B cell (primary cell): ENCODE data around the gene PPFIA2. TPM values are rescaled to one million over a fixed set of nuclear protein-coding genes. Genes with fewer than 3 reads are reported as not detected.
"Not testable (repeated sequence)": the region's sequence is repeated elsewhere in the genome, so short reads cannot be mapped to it uniquely, and the experiment has no call there.

Experiments used
- ATAC-seq: fragments of 200-7000 bp; cut with Tn5 transposase; one replicate; pipeline ENCODE4 v1.10.0; 2021; ENCODE audit warnings: low read depth, mild to moderate bottlenecking, moderate number of reproducible peaks, moderate library complexity
- CTCF ChIA-PET: fragments of 350-600 bp; sonication (Branson Sonifier 250); formaldehyde crosslinking; loops from one replicate; lab custom pipeline; 2021; ENCODE audit warnings: antibody characterized with exemption, inconsistent platforms; lab: Charles Lee
- POLR2A ChIA-PET: fragments of 350-600 bp; sonication (Branson Sonifier 250); formaldehyde crosslinking; loops from one replicate; lab custom pipeline; 2021; ENCODE audit warnings: antibody characterized with exemption; lab: Charles Lee
- DNase-seq: peaks from one replicate; pipeline ENCODE4 v3.0.0; 2013
- H2AFZ ChIP-seq: 2 replicates; pipeline ENCODE4 v1.6.1; 2012; ENCODE audit warnings: mild to moderate bottlenecking, low read depth, low read length; ENCODE audit not compliant: insufficient read depth, poor library complexity, severe bottlenecking
- H3K27ac ChIP-seq, 2 donors: 1 replicate in 1 of 2; 2 replicates in 1 of 2; pipeline ENCODE4 v1.5.1; 2012 to 2013; ENCODE audit warnings: low read length in 2 of 2, mild to moderate bottlenecking in 2 of 2, moderate library complexity in 1 of 2
- H3K27me3 ChIP-seq, 4 experiments: fragments of 200-600 bp in 1 of 4; sonication (generic) in 1 of 4; replicated peaks in 1 of 4; 1 replicate in 2 of 4; 2 replicates in 2 of 4; pipeline versions ENCODE4 v1.6.1 to v1.7.0; 2013 to 2016; ENCODE audit warnings: low read length in 3 of 4, mild to moderate bottlenecking in 2 of 4, mixed read lengths in 1 of 4, moderate library complexity in 1 of 4; ENCODE audit not compliant: insufficient read depth in 4 of 4, control insufficient read depth in 3 of 4; ENCODE audit errors: control extremely low read depth in 1 of 4
- H3K36me3 ChIP-seq, 2 experiments: replicated peaks in 1 of 2; 1 replicate in 1 of 2; 2 replicates in 1 of 2; pipeline versions ENCODE4 v1.6.1 to v1.7.1; 2013; ENCODE audit warnings: low read length in 1 of 2; ENCODE audit not compliant: insufficient read depth in 2 of 2, control insufficient read depth in 1 of 2; ENCODE audit errors: control extremely low read depth in 1 of 2, extremely low read depth in 1 of 2
- H3K4me1 ChIP-seq, 2 donors: fragments of 200-600 bp in 1 of 2; sonication (generic) in 1 of 2; 1 replicate in 1 of 2; 2 replicates in 1 of 2; pipeline versions ENCODE4 v1.5.1 to v1.6.1; 2013 to 2017; ENCODE audit warnings: low read length in 2 of 2; ENCODE audit not compliant: control insufficient read depth in 2 of 2, insufficient read depth in 2 of 2
- H3K4me2 ChIP-seq: replicated peaks from 2 replicates; pipeline ENCODE3; 2012; ENCODE audit warnings: mild to moderate bottlenecking, low read depth, low read length; ENCODE audit not compliant: poor library complexity, severe bottlenecking
- H3K4me3 ChIP-seq, 5 experiments: fragments of 200-600 bp in 1 of 5; sonication (generic) in 1 of 5; 1 replicate in 3 of 5; 2 replicates in 2 of 5; pipeline versions ENCODE4 v1.5.1 to v1.7.0; 2011 to 2016; ENCODE audit warnings: low read length in 4 of 5, mild to moderate bottlenecking in 4 of 5, low read depth in 2 of 5, control low read depth in 1 of 5, moderate library complexity in 1 of 5; ENCODE audit not compliant: insufficient read depth in 1 of 5; ENCODE audit errors: control extremely low read depth in 1 of 5, extremely low read depth in 1 of 5
- H3K79me2 ChIP-seq: fragments of 200-600 bp; sonication (generic); one replicate; pipeline ENCODE4 v1.6.0; 2016; ENCODE audit warnings: low read length; ENCODE audit not compliant: control insufficient read depth, insufficient read depth
- H3K9ac ChIP-seq: fragments of 200-600 bp; sonication (generic); 2 replicates; pipeline ENCODE4 v1.6.1; 2017; ENCODE audit warnings: mild to moderate bottlenecking, low read length, moderate library complexity
- H3K9me3 ChIP-seq, 3 donors: one replicate each; pipeline versions ENCODE4 v1.6.1 to v1.7.1; 2013; ENCODE audit warnings: low read length in 2 of 3; ENCODE audit not compliant: control insufficient read depth in 2 of 3, insufficient read depth in 1 of 3; ENCODE audit errors: control extremely low read depth in 1 of 3
- H4K20me1 ChIP-seq: 2 replicates; pipeline ENCODE4 v1.6.0; 2012; ENCODE audit warnings: mild to moderate bottlenecking, low read length; ENCODE audit not compliant: insufficient read depth, control insufficient read depth, poor library complexity, severe bottlenecking
- H3K27ac Mint-ChIP-seq: one replicate; pipeline ENCODE4 v1.8.0; 2021; ENCODE audit warnings: mixed read lengths
- H3K27me3 Mint-ChIP-seq: one replicate; pipeline ENCODE4 v1.8.0; 2021; ENCODE audit warnings: mixed read lengths
- H3K4me1 Mint-ChIP-seq: one replicate; pipeline ENCODE4 v1.8.0; 2021; ENCODE audit warnings: mixed read lengths
- H3K4me3 Mint-ChIP-seq: one replicate; pipeline ENCODE4 v1.8.0; 2021; ENCODE audit warnings: mixed read lengths
- H3K9me3 Mint-ChIP-seq: one replicate; pipeline ENCODE4 v1.8.0; 2022; ENCODE audit warnings: mixed read lengths; ENCODE audit not compliant: insufficient read depth
- CTCF ChIP-seq: fragments of 200-600 bp; IDR thresholded peaks from one replicate; pipeline ENCODE4 v1.8.0; 2022; ENCODE audit warnings: antibody characterized with exemption, mild to moderate bottlenecking
- EZH2 ChIP-seq: IDR thresholded peaks from 2 replicates; pipeline ENCODE4 v1.6.1; 2012; ENCODE audit warnings: borderline replicate concordance, low read depth, mild to moderate bottlenecking, moderate library complexity, low read length; ENCODE audit not compliant: insufficient read depth, poor library complexity, severe bottlenecking
- WGBS: methylation state at CpG from one replicate; pipeline ENCODE4 v1.1.5; 2013; ENCODE audit warnings: missing lambda C conversion rate; ENCODE audit not compliant: insufficient coverage; 5-methylcytosine and 5-hydroxymethylcytosine counted together
- intact Hi-C: fragments of 100-400 bp; cut with micrococcal nuclease; formaldehyde crosslinking; loops from one replicate; pipeline ENCODE4 v1.10.0; 2022
- polyA plus RNA-seq: library from polyadenylated mRNA; depleted of rRNA; stranded (reverse); fragments of >200 nt; gene quantifications from 2 replicates; pipeline ENCODE4 v1.2.3, GENCODE V29; 2012
- total RNA-seq, 2 donors: library from RNA; stranded (reverse); fragments of 120-200 nt in 1 of 2; gene quantifications; 1 replicate in 1 of 2; 2 replicates in 1 of 2; pipeline versions ENCODE4 v1.2.3 to v1.2.4, GENCODE V29; 2013 to 2022

The PPFIA2 gene
- total and polyA plus RNA-seq, 2 donors (not counting 1 experiment from before 2014, with no cell fraction given), result not detected

GRCh38 chr12:81670759-81671158 is 88.4 kb downstream of the PPFIA2 start:
- CTCF ChIA-PET, result no interaction called here
- H4K20me1 ChIP-seq, result no peaks in the 10 kb centered on the region
- Mint-ChIP-seq H3K4me1 (no peaks in the 10 kb centered on the region), H3K9me3 (no peaks in the 10 kb centered on the region), H3K4me3 (no peak overlapping the region), H3K27ac (no peak overlapping the region), H3K27me3 (no peaks in the 10 kb centered on the region)
- H3K4me1 ChIP-seq, result no peaks in the 10 kb centered on the region
- no peak overlapping the region for H3K9ac ChIP-seq
- no peak for TF ChIP-seq EZH2
- TF ChIP-seq CTCF, result no peak
- no peaks in the 10 kb centered on the region for H3K9me3 ChIP-seq
- DNase-seq (no peak), ATAC-seq (no peak)
- POLR2A ChIA-PET, result no interaction called here
- no peaks in the 10 kb centered on the region for H3K27me3 ChIP-seq
- H3K4me2 ChIP-seq, result no peak overlapping the region
- H3K36me3 ChIP-seq, result no peaks in the 10 kb centered on the region
- no peaks in the 10 kb centered on the region for H3K79me2 ChIP-seq
- no peak overlapping the region for H3K27ac ChIP-seq
- no peak overlapping the region for H3K4me3 ChIP-seq
- intact Hi-C loops, result no loop called here
- H2AFZ ChIP-seq, result no peak overlapping the region

GRCh38 chr12:81668475-81668874 is 90.7 kb downstream of the PPFIA2 start:
- H3K27ac ChIP-seq, result no peak overlapping the region
- no peak overlapping the region for H3K9ac ChIP-seq
- peaks cover 2% of the 10 kb centered on the region for H3K9me3 Mint-ChIP-seq
- no peak overlapping the region for H3K4me3 Mint-ChIP-seq
- no peaks in the 10 kb centered on the region for H3K9me3 ChIP-seq
- no peak for ATAC-seq
- TF ChIP-seq CTCF (no peak), EZH2 (no peak)
- H3K4me1 Mint-ChIP-seq, result no peaks in the 10 kb centered on the region
- no peaks in the 10 kb centered on the region for H4K20me1 ChIP-seq
- DNase-seq, result no peak
- no peaks in the 10 kb centered on the region for H3K4me1 ChIP-seq
- CTCF ChIA-PET, result no interaction called here
- POLR2A ChIA-PET, result no interaction called here
- no peaks in the 10 kb centered on the region for H3K36me3 ChIP-seq
- H3K79me2 ChIP-seq, result no peaks in the 10 kb centered on the region
- no CpG with 5 or more reads among the region's 1 CpG for WGBS
- no peak overlapping the region for H3K27ac Mint-ChIP-seq
- intact Hi-C loops, result no loop called here
- H3K27me3 Mint-ChIP-seq, result no peaks in the 10 kb centered on the region
- H3K27me3 ChIP-seq, result no peaks in the 10 kb centered on the region
- no peak overlapping the region for H3K4me2 ChIP-seq
- H2AFZ ChIP-seq, result no peak overlapping the region
- no peak overlapping the region for H3K4me3 ChIP-seq

- H3K4me3 Mint-ChIP-seq, H3K27ac ChIP-seq, H3K79me2 ChIP-seq, H2AFZ ChIP-seq, H3K9ac ChIP-seq, ATAC-seq, H3K9me3 Mint-ChIP-seq, POLR2A ChIA-PET, H3K27ac Mint-ChIP-seq, H3K4me3 ChIP-seq, DNase-seq, H3K4me1 ChIP-seq, H3K27me3 Mint-ChIP-seq, H3K36me3 ChIP-seq, intact Hi-C loops, H3K4me1 Mint-ChIP-seq, H4K20me1 ChIP-seq, H3K9me3 ChIP-seq, CTCF ChIA-PET, H3K4me2 ChIP-seq, H3K27me3 ChIP-seq: not testable (repeated sequence)
- WGBS, result 86% methylated on average over 4 of the region's 6 CpGs
These were observed 99.8 kb downstream of the PPFIA2 start for GRCh38 chr12:81659310-81659709.
